Fibroblast of the aortic adventitia (primary cell): ENCODE results near the gene SFXN4. TPM values are rescaled to one million over a fixed set of nuclear protein-coding genes. Genes with fewer than 3 reads are reported as not detected.

Experiments used
- DNase-seq: peaks from one replicate; pipeline ENCODE4 v3.0.0-alpha.2; 2010; ENCODE audit warnings: low read depth
- H3K4me3 ChIP-seq: 2 replicates; pipeline ENCODE4 v1.5.1; 2011; ENCODE audit warnings: low read depth, mild to moderate bottlenecking, control low read depth, low read length, moderate library complexity
- CTCF ChIP-seq: IDR thresholded peaks from 2 replicates; pipeline ENCODE4 v1.5.1; 2011; ENCODE audit warnings: mild to moderate bottlenecking, low read length, control low read depth, inconsistent platforms; ENCODE audit not compliant: insufficient read depth
- total RNA-seq: library from RNA; depleted of rRNA; stranded (reverse); fragments of >200 nt; gene quantifications from 2 replicates; pipeline ENCODE4 v1.2.3, GENCODE V29; 2012; ENCODE audit warnings: low replicate concordance

SFXN4 gene
- total RNA-seq, 1 donor: 25.6 TPM

GRCh38 chr10:119132521-119133345 is 32.8 kb downstream of the SFXN4 start:
- H3K4me3 ChIP-seq: no peak overlapping the region
- TF ChIP-seq CTCF: no peak
- no peak for DNase-seq

- no peak for TF ChIP-seq CTCF
- DNase-seq: peak; percentile 50
- no peak overlapping the region for H3K4me3 ChIP-seq
Observed at GRCh38 chr10:119131512-119132240, 33.8 kb downstream of the SFXN4 start.

- no peak for TF ChIP-seq CTCF
- no peak for DNase-seq
- no peak overlapping the region for H3K4me3 ChIP-seq
Observed at GRCh38 chr10:119129721-119130120, 35.8 kb downstream of the SFXN4 start.

GRCh38 chr10:119125942-119126341 is 39.6 kb downstream of the SFXN4 start:
- no peak for TF ChIP-seq CTCF
- no peak for DNase-seq
- H3K4me3 ChIP-seq: no peak overlapping the region

- DNase-seq: no peak
- H3K4me3 ChIP-seq: no peak overlapping the region
- no peak for TF ChIP-seq CTCF
Observed at GRCh38 chr10:119120875-119121274, 44.6 kb downstream of the SFXN4 start.

- no peak for TF ChIP-seq CTCF
- no peak overlapping the region for H3K4me3 ChIP-seq
- DNase-seq: no peak
Observed at GRCh38 chr10:119120413-119120867, 45.1 kb downstream of the SFXN4 start.
